ENCODE measurements around the gene MUC4. TPM values are rescaled to one million over a fixed set of nuclear protein-coding genes. Genes with fewer than 3 reads are reported as not detected.
A peak's percentile ranks its signal among the peaks of the same experiment; 100 is the strongest.

The MUC4 gene
- polyA plus RNA-seq, 1 of the 3 experiments (the other 2 are of a cell fraction) = 0.07 TPM

DNA sequence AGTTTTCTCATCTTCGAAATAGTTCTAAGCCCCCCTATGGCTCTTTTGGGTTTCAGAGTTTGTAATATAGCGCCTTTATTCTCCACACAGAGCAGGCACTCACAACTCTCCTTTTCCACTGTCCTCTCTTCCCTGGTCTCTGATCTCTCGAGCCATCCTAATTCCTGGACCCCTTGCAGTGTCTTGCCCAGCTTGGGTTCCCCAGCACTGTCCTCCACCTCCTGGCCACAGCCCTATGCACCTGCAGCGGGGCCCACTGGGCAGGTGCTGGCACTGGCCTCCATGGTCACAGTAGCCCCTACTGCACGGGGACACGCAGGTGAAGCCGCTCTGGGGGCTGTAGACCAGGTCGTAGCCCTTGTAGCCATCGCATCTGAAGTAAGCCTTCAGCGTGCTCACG, 63.1 kb downstream of the MUC4 start:
- H3K36me3 ChIP-seq (replicated peaks in 1 of 2; ENCODE audit: control insufficient read depth in 1 of 2, insufficient read depth in 2 of 2, low read length in 1 of 2) = no peaks in the 10 kb centered on the region
- no peaks in the 10 kb centered on the region for H4K20me1 ChIP-seq (ENCODE audit: insufficient read depth)
- ChIA-PET CTCF (interaction anchor here (1.2 to 2.2 kb wide), 5 partner anchors 21 to 478 kb away, joined by 3 to 10 read pairs (median 4); partner anchors contain the start of gene XXYLT1), POLR2A (interaction anchor here (0.5 kb wide), 1 partner anchor 213 kb away, joined by 4 read pairs; no protein-coding TSS in a partner anchor)
- no peaks in the 10 kb centered on the region for H3K79me2 ChIP-seq (ENCODE audit: insufficient read depth)
- H3K9me3 ChIP-seq = no peaks in the 10 kb centered on the region
- WGBS (ENCODE audit: low lambda C conversion rate) = 86% methylated on average over 9 of the region's 11 CpGs
- no peaks in the 10 kb centered on the region for H3F3A ChIP-seq (replicated peaks; ENCODE audit: insufficient read depth)
- H3K9ac ChIP-seq = no peak overlapping the region
- H3K27ac ChIP-seq (ENCODE audit: low read depth in 2 of 2, low read length in 1 of 2) = no peak overlapping the region
- DNase-seq = peak; percentile 38
- no peak overlapping the region for H3K4me3 ChIP-seq (ENCODE audit: low read depth in 2 of 2, low read length in 1 of 2)
- H2AFZ ChIP-seq (ENCODE audit: low read depth) = no peak overlapping the region
- peaks cover 0 to 3% of the 10 kb centered on the region in 2 experiments; a peak in 1 of 4 replicates for H3K4me1 ChIP-seq (ENCODE audit: control insufficient read depth in 1 of 2, insufficient read depth in 2 of 2, low read depth in 1 of 2, low read length in 1 of 2)
- TF ChIP-seq TEAD4 (IDR thresholded peaks at IDR 0.05; ENCODE audit: borderline replicate concordance, insufficient read depth) (no peak), CHD2 (IDR thresholded peaks at IDR 0.05; ENCODE audit: low read length, partially characterized antibody) (no peak), RCOR1 (IDR thresholded peaks at IDR 0.05; ENCODE audit: low read length) (no peak), MEF2A (IDR thresholded peaks at IDR 0.05; ENCODE audit: borderline replicate concordance, low read depth) (no peak), FOXJ3 (CRISPR knock-in tag; IDR thresholded peaks at IDR 0.05) (no peak), GATA2 (CRISPR knock-in tag; IDR thresholded peaks at IDR 0.05) (no peak), GABPA (IDR thresholded peaks at IDR 0.05; ENCODE audit: low read depth) (no peak), SMC3 (IDR thresholded peaks at IDR 0.05; ENCODE audit: low read depth, low read length) (no peak), TAF1 (IDR thresholded peaks at IDR 0.05; ENCODE audit: borderline replicate concordance, low read depth, low read length) (no peak), ELF1 (IDR thresholded peaks at IDR 0.05) (no peak), EZH2phosphoT487 (IDR thresholded peaks at IDR 0.05; ENCODE audit: borderline replicate concordance, low read depth) (no peak), SIN3A (IDR thresholded peaks at IDR 0.05; ENCODE audit: borderline replicate concordance, low read depth, low read length) (no peak), POLR2AphosphoS5 (IDR thresholded peaks at IDR 0.05; ENCODE audit: low read depth, low read length) (no peak), FOSL2 (IDR thresholded peaks at IDR 0.05; ENCODE audit: borderline replicate concordance, low read depth) (no peak), RXRA (IDR thresholded peaks at IDR 0.05; ENCODE audit: borderline replicate concordance, low read depth) (no peak)
- TF ChIP-seq, protein P1, sequence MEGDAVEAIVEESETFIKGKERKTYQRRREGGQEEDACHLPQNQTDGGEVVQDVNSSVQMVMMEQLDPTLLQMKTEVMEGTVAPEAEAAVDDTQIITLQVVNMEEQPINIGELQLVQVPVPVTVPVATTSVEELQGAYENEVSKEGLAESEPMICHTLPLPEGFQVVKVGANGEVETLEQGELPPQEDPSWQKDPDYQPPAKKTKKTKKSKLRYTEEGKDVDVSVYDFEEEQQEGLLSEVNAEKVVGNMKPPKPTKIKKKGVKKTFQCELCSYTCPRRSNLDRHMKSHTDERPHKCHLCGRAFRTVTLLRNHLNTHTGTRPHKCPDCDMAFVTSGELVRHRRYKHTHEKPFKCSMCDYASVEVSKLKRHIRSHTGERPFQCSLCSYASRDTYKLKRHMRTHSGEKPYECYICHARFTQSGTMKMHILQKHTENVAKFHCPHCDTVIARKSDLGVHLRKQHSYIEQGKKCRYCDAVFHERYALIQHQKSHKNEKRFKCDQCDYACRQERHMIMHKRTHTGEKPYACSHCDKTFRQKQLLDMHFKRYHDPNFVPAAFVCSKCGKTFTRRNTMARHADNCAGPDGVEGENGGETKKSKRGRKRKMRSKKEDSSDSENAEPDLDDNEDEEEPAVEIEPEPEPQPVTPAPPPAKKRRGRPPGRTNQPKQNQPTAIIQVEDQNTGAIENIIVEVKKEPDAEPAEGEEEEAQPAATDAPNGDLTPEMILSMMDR (IDR thresholded peaks at IDR 0.05) = no peak
- TF ChIP-seq, protein P2, sequence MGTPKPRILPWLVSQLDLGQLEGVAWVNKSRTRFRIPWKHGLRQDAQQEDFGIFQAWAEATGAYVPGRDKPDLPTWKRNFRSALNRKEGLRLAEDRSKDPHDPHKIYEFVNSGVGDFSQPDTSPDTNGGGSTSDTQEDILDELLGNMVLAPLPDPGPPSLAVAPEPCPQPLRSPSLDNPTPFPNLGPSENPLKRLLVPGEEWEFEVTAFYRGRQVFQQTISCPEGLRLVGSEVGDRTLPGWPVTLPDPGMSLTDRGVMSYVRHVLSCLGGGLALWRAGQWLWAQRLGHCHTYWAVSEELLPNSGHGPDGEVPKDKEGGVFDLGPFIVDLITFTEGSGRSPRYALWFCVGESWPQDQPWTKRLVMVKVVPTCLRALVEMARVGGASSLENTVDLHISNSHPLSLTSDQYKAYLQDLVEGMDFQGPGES (IDR thresholded peaks at IDR 0.05; ENCODE audit: low read depth, low read length) = no peak
- TF ChIP-seq, protein P3, sequence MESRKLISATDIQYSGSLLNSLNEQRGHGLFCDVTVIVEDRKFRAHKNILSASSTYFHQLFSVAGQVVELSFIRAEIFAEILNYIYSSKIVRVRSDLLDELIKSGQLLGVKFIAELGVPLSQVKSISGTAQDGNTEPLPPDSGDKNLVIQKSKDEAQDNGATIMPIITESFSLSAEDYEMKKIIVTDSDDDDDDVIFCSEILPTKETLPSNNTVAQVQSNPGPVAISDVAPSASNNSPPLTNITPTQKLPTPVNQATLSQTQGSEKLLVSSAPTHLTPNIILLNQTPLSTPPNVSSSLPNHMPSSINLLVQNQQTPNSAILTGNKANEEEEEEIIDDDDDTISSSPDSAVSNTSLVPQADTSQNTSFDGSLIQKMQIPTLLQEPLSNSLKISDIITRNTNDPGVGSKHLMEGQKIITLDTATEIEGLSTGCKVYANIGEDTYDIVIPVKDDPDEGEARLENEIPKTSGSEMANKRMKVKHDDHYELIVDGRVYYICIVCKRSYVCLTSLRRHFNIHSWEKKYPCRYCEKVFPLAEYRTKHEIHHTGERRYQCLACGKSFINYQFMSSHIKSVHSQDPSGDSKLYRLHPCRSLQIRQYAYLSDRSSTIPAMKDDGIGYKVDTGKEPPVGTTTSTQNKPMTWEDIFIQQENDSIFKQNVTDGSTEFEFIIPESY (IDR thresholded peaks at IDR 0.05; ENCODE audit: borderline replicate concordance, low read depth) = no peak
- TF ChIP-seq, protein P4, sequence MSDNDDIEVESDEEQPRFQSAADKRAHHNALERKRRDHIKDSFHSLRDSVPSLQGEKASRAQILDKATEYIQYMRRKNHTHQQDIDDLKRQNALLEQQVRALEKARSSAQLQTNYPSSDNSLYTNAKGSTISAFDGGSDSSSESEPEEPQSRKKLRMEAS (IDR thresholded peaks at IDR 0.05; ENCODE audit: low read depth) = no peak
- no peaks in the 10 kb centered on the region for H3K9me2 ChIP-seq
- no peak overlapping the region for H3K4me2 ChIP-seq
- peaks cover 5% of the 10 kb centered on the region; the same call in 1 of the 2 replicates for H3K27me3 ChIP-seq (ENCODE audit: insufficient read depth)
